NOMO-1 treated with dmso at 0.1 percent for 144 hours (cell line): ENCODE results near the gene SLC27A1.
"Not testable (repeated sequence)": the region's sequence is repeated elsewhere in the genome, so short reads cannot be mapped to it uniquely, and the experiment has no call there.

Source experiments
- DNase-seq: peaks from one replicate; lab custom pipeline; 2025; ENCODE audit not compliant: unreplicated experiment; lab: John Stamatoyannopoulos, UW

Gene SLC27A1

GRCh38 chr19:17456127-17456526, 14.2 kb upstream of the SLC27A1 start:
- DNase-seq = no peak

GRCh38 chr19:17457616-17458015, 12.7 kb upstream of the SLC27A1 start:
- no peak for DNase-seq

GRCh38 chr19:17458970-17459369, 11.4 kb upstream of the SLC27A1 start:
- DNase-seq = no peak

- no peak for DNase-seq
Measured at GRCh38 chr19:17460372-17461230, 9.7 kb upstream of the SLC27A1 start, which contains the start of gene NXNL1. Gene NXNL1 (minus strand): TSS chr19:17460926. CDS start chr19:17460869, 57 bp downstream.

- DNase-seq = no peak
Measured at GRCh38 chr19:17466487-17466850, 3.9 kb upstream of the SLC27A1 start.

- no peak for DNase-seq
Measured at GRCh38 chr19:17467471-17468301, 2.6 kb upstream of the SLC27A1 start.

GRCh38 chr19:17468302-17469091, 1.8 kb upstream of the SLC27A1 start:
- DNase-seq = no peak

GRCh38 chr19:17469092-17469480, 1.2 kb upstream of the SLC27A1 start:
- no peak for DNase-seq

GRCh38 chr19:17469481-17470067, 750 bp upstream of the SLC27A1 start:
- DNase-seq = peak; percentile 94

GRCh38 chr19:17471410-17472125, 1.2 kb downstream of the SLC27A1 start:
- no peak for DNase-seq

- DNase-seq = peak; percentile 76
Measured at GRCh38 chr19:17473041-17473440, 2.7 kb downstream of the SLC27A1 start.

- DNase-seq = not testable (repeated sequence)
Measured at GRCh38 chr19:17475011-17475540, 4.8 kb downstream of the SLC27A1 start.

GRCh38 chr19:17475541-17476115, 5.3 kb downstream of the SLC27A1 start:
- DNase-seq = no peak

GRCh38 chr19:17479325-17479791, 9.0 kb downstream of the SLC27A1 start:
- DNase-seq = no peak

GRCh38 chr19:17481986-17482385, 11.7 kb downstream of the SLC27A1 start:
- DNase-seq = no peak

GRCh38 chr19:17482877-17483604, 12.7 kb downstream of the SLC27A1 start:
- no peak for DNase-seq

- no peak for DNase-seq
Measured at GRCh38 chr19:17483605-17484002, 13.3 kb downstream of the SLC27A1 start.

- DNase-seq = no peak
Measured at GRCh38 chr19:17484520-17485185, 14.3 kb downstream of the SLC27A1 start.
